A673 (cell line): ENCODE measurements around the gene PPP6R2. TPM values are rescaled to one million over a fixed set of nuclear protein-coding genes. Genes with fewer than 3 reads are reported as not detected.

Experiments used
- BruUV-seq: library from RNA; stranded (reverse); fragments of 400-500 nt; replicated peaks from 2 replicates; lab custom pipeline; 2021; lab: Mats Ljungman, UMichigan
- CTCF ChIA-PET: fragments of 300-600 bp; sonication (Branson Sonifier 250); formaldehyde crosslinking; loops from one replicate; lab custom pipeline; 2022; ENCODE audit warnings: antibody characterized with exemption; lab: Charles Lee
- POLR2A ChIA-PET: fragments of 300-600 bp; sonication (Branson Sonifier 250); formaldehyde crosslinking; loops from one replicate; lab custom pipeline; 2022; ENCODE audit warnings: antibody characterized with exemption; ENCODE audit not compliant: low non-redundant PET; lab: Charles Lee
- DNase-seq: peaks from one replicate; pipeline ENCODE4 v3.0.0-alpha.2; 2015; ENCODE audit warnings: low spot score
- H3K27ac ChIP-seq: fragments of 200-600 bp; sonication (generic); 2 replicates; pipeline ENCODE4 v1.5.1; 2016; ENCODE audit warnings: mixed run types, low read depth, mild to moderate bottlenecking, mixed read lengths, antibody characterized with exemption, low read length; ENCODE audit not compliant: poor library complexity, severe bottlenecking
- H3K27me3 ChIP-seq: fragments of 200-600 bp; sonication (generic); replicated peaks from 2 replicates; pipeline ENCODE4 v1.6.1; 2017; ENCODE audit warnings: mixed run types, low read depth, mild to moderate bottlenecking, mixed read lengths, antibody characterized with exemption, low read length; ENCODE audit not compliant: insufficient read depth, poor library complexity
- H3K36me3 ChIP-seq: fragments of 200-600 bp; sonication (generic); 2 replicates; pipeline ENCODE4 v1.6.1; 2016; ENCODE audit warnings: mixed run types, mild to moderate bottlenecking, mixed read lengths, antibody characterized with exemption, low read length; ENCODE audit not compliant: insufficient read depth, poor library complexity, severe bottlenecking
- H3K4me1 ChIP-seq: fragments of 200-600 bp; sonication (generic); 2 replicates; pipeline ENCODE4 v1.6.1; 2017; ENCODE audit warnings: mixed run types, mild to moderate bottlenecking, mixed read lengths, antibody characterized with exemption, low read length; ENCODE audit not compliant: insufficient read depth, poor library complexity, severe bottlenecking
- H3K4me3 ChIP-seq: fragments of 200-600 bp; sonication (generic); 2 replicates; pipeline ENCODE4 v1.5.1; 2016; ENCODE audit warnings: low read depth, mixed run types, mild to moderate bottlenecking, mixed read lengths, low read length; ENCODE audit not compliant: poor library complexity, severe bottlenecking
- H3K9me3 ChIP-seq: fragments of 200-600 bp; sonication (generic); 2 replicates; pipeline ENCODE4 v1.6.1; 2016; ENCODE audit warnings: mixed run types, low read depth, mild to moderate bottlenecking, mixed read lengths, antibody characterized with exemption, low read length; ENCODE audit not compliant: poor library complexity, severe bottlenecking
- CTCF ChIP-seq: fragments of 300-800, 200-600 bp; sonication (generic); conservative IDR thresholded peaks from 2 replicates; pipeline ENCODE4 v1.5.1; 2017; ENCODE audit warnings: low read depth, mild to moderate bottlenecking, antibody characterized with exemption, low read length, moderate library complexity, mixed read lengths
- EZH2 ChIP-seq: fragments of 200-600 bp; sonication (generic); IDR thresholded peaks from 2 replicates; pipeline ENCODE4 v1.6.1; 2017; ENCODE audit warnings: borderline replicate concordance, low read depth, mild to moderate bottlenecking, mixed read lengths, antibody characterized with exemption, low read length; ENCODE audit not compliant: poor library complexity, severe bottlenecking
- intact Hi-C: fragments of 100-400 bp; cut with micrococcal nuclease; formaldehyde crosslinking; loops from one replicate; pipeline ENCODE4 v1.10.0; 2022; ENCODE audit not compliant: unreplicated experiment
- total RNA-seq: library from RNA; stranded (reverse); gene quantifications from 2 replicates; pipeline ENCODE4 v1.2.3, GENCODE V29; 2021

PPP6R2 gene
- total RNA-seq, 1 experiment from 2014 or later, result 64.6 TPM

- H3K36me3 ChIP-seq, result peaks cover 7% of the 10 kb centered on the region
- H3K27ac ChIP-seq, result peak overlapping the region; percentile 46
- DNase-seq, result no peak
- H3K9me3 ChIP-seq, result no peaks in the 10 kb centered on the region
- H3K4me1 ChIP-seq, result peaks cover 31% of the 10 kb centered on the region
- BruUV-seq, result no TSS peak
- ChIA-PET CTCF (no interaction called here), POLR2A (no interaction called here)
- no peaks in the 10 kb centered on the region for H3K27me3 ChIP-seq
- no peak for TF ChIP-seq CTCF
- TF ChIP-seq EZH2, result no peak
- intact Hi-C loops, result no loop called here
- no peak overlapping the region for H3K4me3 ChIP-seq
These were observed 34.6 kb upstream of the PPP6R2 start for GRCh38 chr22:50308597-50308935.

- BruUV-seq, result no TSS peak
- Histone ChIP-seq H3K27ac (peak overlapping the region; percentile 46), H3K27me3 (no peaks in the 10 kb centered on the region), H3K4me3 (no peak overlapping the region), H3K36me3 (peaks cover 7% of the 10 kb centered on the region), H3K9me3 (no peaks in the 10 kb centered on the region), H3K4me1 (peaks cover 26% of the 10 kb centered on the region)
- no peak for TF ChIP-seq CTCF
- no peak for TF ChIP-seq EZH2
- intact Hi-C loops, result no loop called here
- no peak for DNase-seq
- CTCF ChIA-PET, result no interaction called here
- POLR2A ChIA-PET, result no interaction called here
These were observed 34.0 kb upstream of the PPP6R2 start for GRCh38 chr22:50308986-50309600.

GRCh38 chr22:50309601-50309991 lies 33.5 kb upstream of the PPP6R2 start:
- Histone ChIP-seq H3K4me3 (no peak overlapping the region), H3K27ac (no peak overlapping the region), H3K9me3 (no peaks in the 10 kb centered on the region), H3K4me1 (peaks cover 21% of the 10 kb centered on the region), H3K36me3 (peaks cover 7% of the 10 kb centered on the region), H3K27me3 (no peaks in the 10 kb centered on the region)
- no TSS peak for BruUV-seq
- ChIA-PET CTCF (no interaction called here), POLR2A (no interaction called here)
- DNase-seq, result no peak
- intact Hi-C loops, result no loop called here
- no peak for TF ChIP-seq CTCF
- no peak for TF ChIP-seq EZH2
